K562 (cell line): ENCODE data around the gene MAP3K20. TPM values are rescaled to one million over a fixed set of nuclear protein-coding genes. Genes with fewer than 3 reads are reported as not detected.
"Not testable (repeated sequence)": the region's sequence is repeated elsewhere in the genome, so short reads cannot be mapped to it uniquely, and the experiment has no call there.

Experiments
- ATAC-seq: fragments of 200-7000 bp; cut with Tn5 transposase; 3 replicates; pipeline ENCODE4 v1.9.1; 2020; ENCODE audit warnings: moderate library complexity
- BruUV-seq: library from RNA; stranded (reverse); fragments of 400-500 nt; replicated peaks from 2 replicates; lab custom pipeline; 2021; lab: Mats Ljungman, UMichigan
- CTCF ChIA-PET: fragments of 300-600 bp; formaldehyde crosslinking; extraction: SDS; loops from one replicate; lab custom pipeline; 2021; ENCODE audit warnings: low intra/inter-chr PET ratio; lab: Yijun Ruan, JAX
- POLR2A ChIA-PET: fragments of 300-600, 350-650 bp; sonication (Branson Sonifier 250); formaldehyde crosslinking; extraction: SDS; loops from one replicate; lab custom pipeline; 2021; ENCODE audit warnings: antibody characterized with exemption, inconsistent platforms; lab: Yijun Ruan, JAX
- DNase-seq, 4 experiments: peaks; one replicate each; pipeline versions ENCODE4 v3.0.0 to v3.0.0-alpha.2; 2011 to 2018; ENCODE audit warnings: low spot score in 3 of 4, mixed read lengths in 3 of 4; ENCODE audit errors: extremely low read depth in 1 of 4
- FAIRE-seq: peaks from 2 replicates; lab custom pipeline; 2011; peaks lifted over from hg19 to GRCh38; lab: Jason Lieb, UNC
- H2AFZ ChIP-seq: 2 replicates; pipeline ENCODE4 v1.6.0; 2011; ENCODE audit warnings: low read depth, low read length, control low read depth, inconsistent platforms
- H3K27ac ChIP-seq: fragments of 200-600 bp; 3 replicates; pipeline ENCODE4 v1.8.0; 2011; ENCODE audit warnings: low read depth, mild to moderate bottlenecking, control low read depth, inconsistent platforms, low read length, moderate library complexity, mixed read lengths; ENCODE audit errors: extremely low read depth
- H3K27me3 ChIP-seq, 2 experiments: fragments of 300-600 bp in 1 of 2; 2 replicates in 1 of 2; 3 replicates in 1 of 2; pipeline versions ENCODE4 v1.6.0 to v1.8.0; 2011; ENCODE audit warnings: inconsistent platforms in 2 of 2, low read length in 2 of 2, mild to moderate bottlenecking in 1 of 2, mixed read lengths in 1 of 2, moderate library complexity in 1 of 2; ENCODE audit not compliant: control insufficient read depth in 2 of 2, insufficient read depth in 2 of 2
- H3K36me3 ChIP-seq: fragments of 300-600 bp; 3 replicates; pipeline ENCODE4 v1.8.0; 2011; ENCODE audit warnings: mild to moderate bottlenecking, low read length, inconsistent platforms; ENCODE audit not compliant: control insufficient read depth, insufficient read depth
- H3K4me1 ChIP-seq, 2 experiments: fragments of 200-600 bp in 1 of 2; replicated peaks in 1 of 2; 2 replicates in 1 of 2; 3 replicates in 1 of 2; pipeline versions ENCODE4 v1.5.1 to v1.8.0; 2011; ENCODE audit warnings: inconsistent platforms in 2 of 2, low read length in 2 of 2, mild to moderate bottlenecking in 1 of 2, mixed read lengths in 1 of 2, moderate library complexity in 1 of 2; ENCODE audit not compliant: control insufficient read depth in 2 of 2, insufficient read depth in 2 of 2
- H3K4me2 ChIP-seq: 2 replicates; pipeline ENCODE4 v1.6.1; 2011; ENCODE audit warnings: low read length, control low read depth, inconsistent platforms, mixed read lengths; ENCODE audit not compliant: insufficient read depth
- H3K4me3 ChIP-seq: fragments of 200-600 bp; sonication (generic), shearing (Covaris generic); 2 replicates; pipeline ENCODE4 v1.5.1; 2016; ENCODE audit warnings: control low read depth, inconsistent platforms
- H3K79me2 ChIP-seq: fragments of 200-600 bp; 3 replicates; pipeline ENCODE4 v1.8.0; 2011; ENCODE audit warnings: low read length, inconsistent platforms; ENCODE audit not compliant: control insufficient read depth, insufficient read depth
- H3K9ac ChIP-seq, 2 experiments: 2 replicates each; pipeline versions ENCODE4 v1.6.0 to v1.6.1; 2011; ENCODE audit warnings: low read depth in 2 of 2, low read length in 2 of 2, control low read depth in 1 of 2, inconsistent platforms in 1 of 2, mild to moderate bottlenecking in 1 of 2, mixed read lengths in 1 of 2; ENCODE audit not compliant: insufficient read depth in 1 of 2
- H3K9me1 ChIP-seq: one replicate; pipeline ENCODE4 v1.6.0; 2011; ENCODE audit warnings: inconsistent platforms, mild to moderate bottlenecking, low read length, moderate library complexity; ENCODE audit not compliant: control insufficient read depth, insufficient read depth
- H3K9me3 ChIP-seq: replicated peaks from 2 replicates; pipeline ENCODE4 v1.5.1; 2011; ENCODE audit warnings: low read depth, low read length, inconsistent platforms; ENCODE audit not compliant: control insufficient read depth, insufficient read depth
- H4K20me1 ChIP-seq: replicated peaks from 2 replicates; pipeline ENCODE4 v1.6.1; 2011; ENCODE audit warnings: low read length, inconsistent platforms, mixed read lengths; ENCODE audit not compliant: control insufficient read depth, insufficient read depth
- ESRRA ChIP-seq: fragments of 450-650 bp; IDR thresholded peaks from 2 replicates; pipeline ENCODE4 v1.6.1; 2014; ENCODE audit warnings: low read depth, mild to moderate bottlenecking, moderate library complexity, borderline replicate concordance
- GABPA ChIP-seq: fragments of 200-800 bp; sonication (Bioruptor generic); conservative IDR thresholded peaks from 2 replicates; pipeline ENCODE4 v1.6.1; 2016; ENCODE audit warnings: low read depth, missing genetic modification characterization, missing compliant biosample characterization
- MTA1 ChIP-seq: fragments of 450-650 bp; IDR thresholded peaks from 2 replicates; pipeline ENCODE4 v1.6.1; 2017; ENCODE audit warnings: borderline replicate concordance
- WGBS: fragments of 100-300 bp; shearing (Covaris generic); methylation state at CpG from one replicate; pipeline ENCODE4 v1.1.6; 2016; ENCODE audit warnings: low coverage, mixed read lengths; ENCODE audit not compliant: insufficient coverage; ENCODE audit errors: missing lambda C conversion rate; 5-methylcytosine and 5-hydroxymethylcytosine counted together
- in situ Hi-C: fragments of 300-500 bp; cut with MboI; formaldehyde crosslinking; loops from 4 replicates; pipeline ENCODE4 v1.15.0; 2018; ENCODE audit warnings: inconsistent platforms, mixed read lengths
- intact Hi-C: fragments of 100-400 bp; cut with micrococcal nuclease; formaldehyde crosslinking; loops from 2 replicates; pipeline ENCODE4 v1.14.2; 2022
- polyA plus RNA-seq, 8 experiments: library from polyadenylated mRNA; depleted of rRNA in 4 of 8; stranded (reverse) in 5 of 8; unstranded in 3 of 8; fragments of >200 nt; fragmentation: Nextera tagmentation in 2 of 8; fragmentation: Illumina TruSeq in 1 of 8; extraction: Ambion mirVana in 2 of 8; extraction: Trizol in 1 of 8; gene quantifications; 2 replicates each; pipeline versions ENCODE4 v1.2.1 to v1.2.3, GENCODE V29; 2011 to 2014; ENCODE audit warnings: inconsistent platforms in 1 of 8, missing spikeins in 1 of 8
- total RNA-seq, 7 experiments: library from RNA; depleted of rRNA in 6 of 7; stranded (reverse); fragments of >200 nt in 6 of 7; fragmentation: Illumina TruSeq in 2 of 7; extraction: Trizol in 2 of 7; gene quantifications; 2 replicates each; pipeline versions ENCODE4 v1.2.1 to v1.2.3, GENCODE V29; 2011 to 2021; ENCODE audit warnings: low replicate concordance in 1 of 7

Gene MAP3K20
- total and polyA plus RNA-seq, 9 of the 15 experiments (the other 6 are each of a cell fraction or from before 2014, with no cell fraction given) = 9.8 to 34.2 (median 27.3) TPM

DNA sequence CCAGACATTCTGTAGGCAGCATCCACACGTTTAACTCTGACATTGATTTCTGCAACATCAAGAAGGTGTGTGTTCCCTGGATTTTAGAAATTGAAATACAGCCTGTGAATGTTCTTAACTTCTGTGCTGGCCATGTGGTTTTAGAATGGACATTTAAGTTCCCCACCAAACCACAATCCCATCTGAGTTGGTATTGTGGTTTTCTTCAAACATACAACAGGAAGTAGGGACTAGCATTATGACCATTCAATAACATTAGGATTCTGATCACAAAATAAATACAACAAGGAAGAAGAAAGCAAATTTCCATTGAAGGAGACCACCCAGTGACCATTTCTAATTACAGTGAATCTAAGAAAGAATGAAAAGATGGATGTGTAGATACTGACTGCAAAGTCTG lies 51.2 kb downstream of the MAP3K20 start:
- no peak for ATAC-seq
- no peak for FAIRE-seq
- no peak overlapping the region for H3K9ac ChIP-seq
- H3K36me3 ChIP-seq = peaks cover 9% of the 10 kb centered on the region; the same call in 2 of the 3 replicates
- 48% methylated on average over 1 of the region's 1 CpG for WGBS
- H3K9me3 ChIP-seq = no peaks in the 10 kb centered on the region
- DNase-seq = no peak
- ChIA-PET POLR2A (no interaction called here), CTCF (no interaction called here)
- H3K79me2 ChIP-seq = peaks cover 5% of the 10 kb centered on the region; the same call in 2 of the 3 replicates
- H2AFZ ChIP-seq = no peak overlapping the region
- no peak overlapping the region for H3K4me3 ChIP-seq
- H3K4me1 ChIP-seq = no peaks in the 10 kb centered on the region
- no peaks in the 10 kb centered on the region for H3K27me3 ChIP-seq
- in situ Hi-C loops = no loop called here
- no TSS peak for BruUV-seq
- no peaks in the 10 kb centered on the region for H4K20me1 ChIP-seq
- H3K27ac ChIP-seq = no peak overlapping the region
- TF ChIP-seq GABPA (tag) = 0 out of 2 replicates have a peak, but pooled peaks have one; percentile 29
- peak; percentile 79; the same call in 1 of the 2 replicates for TF ChIP-seq ESRRA
- no peak for TF ChIP-seq MTA1
- TF ChIP-seq, all 486 proteins: peak for 2
- no peak overlapping the region for H3K4me2 ChIP-seq
- peaks cover 9% of the 10 kb centered on the region for H3K9me1 ChIP-seq
- intact Hi-C loops = no loop called here

DNA sequence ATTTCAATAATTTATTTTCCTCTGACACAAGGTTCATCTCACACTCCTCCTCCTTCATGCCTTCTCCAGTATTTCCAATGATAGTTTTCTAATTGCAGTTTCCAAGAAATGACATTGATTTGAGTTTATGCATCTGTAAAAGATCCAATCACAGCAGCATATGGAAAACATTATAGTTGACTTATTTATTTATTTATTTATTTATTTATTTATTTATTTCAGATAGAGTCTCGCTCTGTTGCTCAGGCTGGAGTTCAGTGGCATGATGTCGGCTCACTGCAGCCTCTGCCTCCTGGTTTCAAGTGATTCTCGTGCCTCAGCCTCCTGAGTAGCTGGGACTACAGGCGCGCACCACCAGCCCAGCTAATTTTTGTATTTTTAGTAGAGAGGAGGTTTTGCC lies 52.5 kb downstream of the MAP3K20 start:
- H3K9me3 ChIP-seq, H3K9ac ChIP-seq, ATAC-seq, intact Hi-C loops, H3K27ac ChIP-seq, POLR2A ChIA-PET, H3K4me1 ChIP-seq, FAIRE-seq, H4K20me1 ChIP-seq, H3K36me3 ChIP-seq, BruUV-seq, H2AFZ ChIP-seq, in situ Hi-C loops, H3K9me1 ChIP-seq, H3K4me2 ChIP-seq, H3K4me3 ChIP-seq, H3K79me2 ChIP-seq, H3K27me3 ChIP-seq, DNase-seq: not testable (repeated sequence)
- 83% methylated on average over 5 of the region's 5 CpGs for WGBS
- CTCF ChIA-PET = interaction anchor here (0.7 kb wide), 1 partner anchor 39 kb away, joined by 5 read pairs; no protein-coding TSS in a partner anchor
